Sigmoid colon (tissue), 7 donors: Measurements from ENCODE around the gene SLC50A1. TPM values are rescaled to one million over a fixed set of nuclear protein-coding genes. Genes with fewer than 3 reads are reported as not detected.

ENCODE experiments used
- DNase-seq: peaks from one replicate; pipeline ENCODE4 v3.0.0-alpha.2; 2019
- H3K27ac ChIP-seq, 4 donors: fragments of 200-600 bp; sonication (generic); one replicate each; pipeline ENCODE4 v1.5.1; 2016 to 2019; ENCODE audit warnings: mild to moderate bottlenecking in 1 of 4
- H3K27me3 ChIP-seq, 3 donors: fragments of 200-600 bp; sonication (generic); one replicate each; pipeline ENCODE4 v1.5.1; 2019; ENCODE audit warnings: mild to moderate bottlenecking in 1 of 3
- H3K36me3 ChIP-seq, 4 donors: fragments of 200-600 bp; sonication (generic); one replicate each; pipeline ENCODE4 v1.5.1; 2016 to 2019
- H3K4me1 ChIP-seq, 4 donors: fragments of 200-600 bp; sonication (generic); one replicate each; pipeline ENCODE4 v1.5.1; 2017 to 2019
- H3K4me3 ChIP-seq, 4 donors: fragments of 200-600 bp; sonication (generic); one replicate each; pipeline ENCODE4 v1.5.1; 2017 to 2019; ENCODE audit warnings: mild to moderate bottlenecking in 2 of 4, moderate library complexity in 1 of 4
- H3K9me3 ChIP-seq, 4 donors: fragments of 200-600 bp in 3 of 4; sonication (generic) in 3 of 4; one replicate each; pipeline versions ENCODE4 v1.5.1 to v1.6.1; 2013 to 2019
- CTCF ChIP-seq, 4 experiments: fragments of 450-650 bp in 3 of 4; fragments of 200-600 bp in 1 of 4; IDR thresholded peaks; one replicate each; pipeline ENCODE4 v1.5.1; 2016 to 2019; ENCODE audit warnings: antibody characterized with exemption in 4 of 4, mild to moderate bottlenecking in 3 of 4, moderate library complexity in 2 of 4
- EP300 ChIP-seq, 4 donors: sonication (generic); formaldehyde crosslinking; IDR thresholded peaks; one replicate each; pipeline ENCODE4 v1.6.1; 2017; ENCODE audit warnings: antibody characterized with exemption in 4 of 4
- POLR2A ChIP-seq, 2 donors: fragments of 450-650 bp; IDR thresholded peaks; one replicate each; pipeline ENCODE4 v1.6.1; 2016; ENCODE audit warnings: antibody characterized with exemption in 2 of 2, mild to moderate bottlenecking in 2 of 2, moderate library complexity in 2 of 2
- POLR2AphosphoS5 ChIP-seq, 4 donors: sonication (generic); formaldehyde crosslinking; IDR thresholded peaks; one replicate each; pipeline ENCODE4 v1.6.1; 2017; ENCODE audit warnings: antibody characterized with exemption in 4 of 4
- WGBS, 2 donors: extraction: QIAGEN DNeasy Blood & Tissue Kit; methylation state at CpG; one replicate each; pipeline ENCODE4 v1.1.7; 2013; 5-methylcytosine and 5-hydroxymethylcytosine counted together
- intact Hi-C: fragments of 100-400 bp; cut with DNase I; formaldehyde crosslinking; loops from one replicate; pipeline ENCODE4 v1.15.1; 2023
- polyA plus RNA-seq, 3 donors: library from polyadenylated mRNA; stranded (reverse); fragments of 200-250 nt; gene quantifications; one replicate each; pipeline ENCODE4 v1.2.3, GENCODE V29; 2013
- total RNA-seq, 4 donors: library from RNA; depleted of rRNA; stranded (reverse); fragments of >200 nt; gene quantifications; one replicate each; pipeline ENCODE4 v1.1.0, GENCODE V29; 2016
- donor health status: healthy with polysubstance abuse.
- donor health status: Bipolar disorder and iron deficiency.
- donor health status: healthy.

SLC50A1 gene
- total and polyA plus RNA-seq, 7 donors: 8.0 to 151 (median 21.4) TPM

GRCh38 chr1:155120253-155120652 is 15.4 kb upstream of the SLC50A1 start:
- intact Hi-C loops: no loop called here

DNA sequence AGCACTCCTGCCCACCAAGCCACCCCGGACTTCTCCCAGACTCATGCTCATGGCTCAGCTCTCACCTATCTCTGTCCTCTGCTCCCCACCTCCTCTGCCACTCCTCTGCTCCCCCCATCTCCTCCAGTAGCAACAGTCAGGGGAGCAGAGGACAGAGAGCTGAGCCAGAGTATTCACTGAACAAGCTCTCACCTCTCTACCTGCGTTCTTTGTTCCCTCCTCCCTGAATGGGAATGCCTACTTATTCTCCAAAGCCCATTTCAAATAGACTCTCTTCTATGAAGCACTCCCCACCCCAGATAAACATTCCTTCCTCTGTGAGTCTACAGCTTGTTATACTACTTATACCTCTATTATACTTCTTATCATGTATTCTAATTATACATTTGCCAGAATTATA is 14.4 kb upstream of the SLC50A1 start:
- TF ChIP-seq CTCF (IDR thresholded peaks at IDR 0.05) (no peak), POLR2AphosphoS5 (IDR thresholded peaks at IDR 0.05) (no peak)

More at GRCh38 chr1:155120253-155120652, 15.4 kb upstream of the SLC50A1 start:
- no peaks in the 10 kb centered on the region for H3K4me1 ChIP-seq
- H3K9me3 ChIP-seq: no peaks in the 10 kb centered on the region
- H3K36me3 ChIP-seq: no peaks in the 10 kb centered on the region
- WGBS, 2 donors: 58 to 75% methylated on average over 6 of the region's 6 CpGs
- no peak for DNase-seq
- no peak overlapping the region for H3K4me3 ChIP-seq
- no peak for TF ChIP-seq POLR2A (IDR thresholded peaks at IDR 0.05)
- no peak overlapping the region for H3K27ac ChIP-seq
- peaks cover 0 to 4% (median 0%) of the 10 kb centered on the region in 3 donors for H3K27me3 ChIP-seq

GRCh38 chr1:155122308-155122707 is 13.3 kb upstream of the SLC50A1 start:
- H3K27me3 ChIP-seq: no peaks in the 10 kb centered on the region
- WGBS, 2 donors: 84 to 92% methylated on average over 2 of the region's 2 CpGs
- H3K9me3 ChIP-seq: no peaks in the 10 kb centered on the region
- H3K36me3 ChIP-seq: no peaks in the 10 kb centered on the region
- H3K4me3 ChIP-seq: no peak overlapping the region
- DNase-seq: no peak
- TF ChIP-seq EP300 (IDR thresholded peaks at IDR 0.05) (no peak), POLR2A (IDR thresholded peaks at IDR 0.05) (no peak), CTCF (IDR thresholded peaks at IDR 0.05) (no peak), POLR2AphosphoS5 (IDR thresholded peaks at IDR 0.05) (no peak)
- intact Hi-C loops: no loop called here
- H3K4me1 ChIP-seq: peaks cover 0 to 20% (median 16%) of the 10 kb centered on the region in 4 donors
- no peak overlapping the region for H3K27ac ChIP-seq

More for the DNA sequence above, 14.4 kb upstream of the SLC50A1 start:
- Histone ChIP-seq H3K9me3 (no peaks in the 10 kb centered on the region), H3K4me1 (peaks cover 0 to 10% (median 6%) of the 10 kb centered on the region in 4 donors), H3K4me3 (no peak overlapping the region), H3K27me3 (peaks cover 0 to 3% (median 0%) of the 10 kb centered on the region in 3 donors), H3K27ac (no peak overlapping the region), H3K36me3 (no peaks in the 10 kb centered on the region)
- 72 to 81% methylated on average over 2 of the region's 2 CpGs for WGBS, 2 donors
- intact Hi-C loops: no loop called here
- no peak for DNase-seq

DNA sequence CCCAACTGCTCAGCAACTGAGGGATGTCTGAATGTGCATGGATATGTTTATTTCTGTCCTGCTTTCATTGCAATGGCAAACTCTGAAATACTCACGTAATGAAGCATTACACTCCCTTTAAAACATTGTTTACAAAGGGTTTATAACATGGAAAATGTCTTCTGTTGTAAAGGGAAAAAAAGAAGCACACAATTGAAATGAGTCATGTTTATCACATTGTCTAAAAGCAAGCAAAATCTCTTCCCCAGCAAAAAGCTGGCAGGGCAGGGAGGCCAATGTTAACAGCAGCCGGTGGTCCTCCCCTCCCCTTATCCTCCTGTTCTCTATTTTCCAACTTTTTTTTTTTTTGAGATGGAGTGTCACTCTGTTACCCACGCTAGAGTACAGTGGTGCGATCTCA is 11.9 kb upstream of the SLC50A1 start:
- DNase-seq: no peak
- TF ChIP-seq POLR2A (IDR thresholded peaks at IDR 0.05) (no peak), EP300 (IDR thresholded peaks at IDR 0.05) (no peak), POLR2AphosphoS5 (IDR thresholded peaks at IDR 0.05) (no peak), CTCF (IDR thresholded peaks at IDR 0.05) (no peak)
- H3K27ac ChIP-seq: no peak overlapping the region
- 19 to 54% methylated on average over 4 of the region's 4 CpGs for WGBS, 2 donors
- H3K4me1 ChIP-seq: peaks cover 0 to 32% (median 27%) of the 10 kb centered on the region in 4 donors
- H3K36me3 ChIP-seq: no peaks in the 10 kb centered on the region
- no peak overlapping the region for H3K4me3 ChIP-seq
- H3K9me3 ChIP-seq: no peaks in the 10 kb centered on the region
- intact Hi-C loops: no loop called here
- no peaks in the 10 kb centered on the region for H3K27me3 ChIP-seq

DNA sequence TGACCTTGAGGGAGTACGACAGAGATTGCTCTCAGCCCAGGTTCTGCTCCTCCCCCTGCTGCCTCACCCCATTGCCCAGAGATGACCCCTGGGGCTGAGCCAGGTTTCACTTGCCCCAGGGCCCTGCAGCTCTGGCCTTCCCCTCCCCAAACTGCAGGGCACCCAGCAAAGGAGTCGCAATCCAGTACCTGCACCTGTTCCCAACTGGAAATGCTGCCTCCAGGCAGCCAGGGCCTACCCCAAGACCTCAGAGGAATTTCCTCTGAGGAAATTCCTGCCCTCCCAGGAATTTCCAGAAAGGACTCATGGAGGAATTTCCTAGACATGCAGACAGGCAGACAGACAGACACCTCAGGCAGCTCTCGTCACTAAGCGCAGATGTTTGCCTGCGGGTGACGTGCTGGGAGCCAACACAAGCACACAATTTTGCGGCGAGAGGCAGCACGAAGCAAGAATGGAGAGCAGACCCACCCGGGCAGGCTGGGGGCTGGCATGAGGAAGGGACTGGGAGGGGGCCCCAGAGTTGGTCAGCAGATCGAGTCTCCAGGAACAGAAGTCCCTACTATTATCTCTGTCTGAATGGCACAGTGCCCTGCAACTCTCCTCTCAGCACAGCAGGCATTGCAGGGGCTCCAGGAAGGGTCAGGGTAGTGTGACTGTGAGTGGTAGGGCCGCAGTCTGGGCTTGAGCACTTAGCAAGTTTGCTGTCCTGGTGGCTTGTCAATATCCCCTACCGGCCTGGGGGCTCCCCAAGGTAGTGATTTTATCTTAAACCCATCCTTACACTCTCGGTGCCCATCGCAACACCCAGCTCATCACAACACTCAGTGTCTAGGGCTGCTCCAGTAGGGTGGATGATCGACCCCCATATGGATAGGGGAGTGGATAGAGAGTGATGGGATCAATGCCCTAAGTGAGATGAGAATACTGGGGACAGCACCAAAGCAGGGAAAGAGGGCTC is 10.9 kb upstream of the SLC50A1 start:
- H3K36me3 ChIP-seq: no peaks in the 10 kb centered on the region
- WGBS, 2 donors: 57 to 78% methylated on average over 16 of the region's 16 CpGs
- H3K27me3 ChIP-seq: no peaks in the 10 kb centered on the region
- TF ChIP-seq POLR2AphosphoS5 (IDR thresholded peaks at IDR 0.05) (no peak), CTCF (IDR thresholded peaks at IDR 0.05) (no peak), POLR2A (IDR thresholded peaks at IDR 0.05) (no peak), EP300 (IDR thresholded peaks at IDR 0.05) (no peak)
- H3K9me3 ChIP-seq: no peaks in the 10 kb centered on the region
- H3K27ac ChIP-seq: peak overlapping the region in 2 of 4 donors; percentile 87 to 99
- H3K4me1 ChIP-seq: peaks cover 0 to 42% (median 36%) of the 10 kb centered on the region in 4 donors
- DNase-seq: no peak
- no peak overlapping the region for H3K4me3 ChIP-seq
- intact Hi-C loops: loop anchor here (5.0 kb wide), 1 partner anchor 43 kb away; no protein-coding TSS in a partner anchor
